NK-92 treated with Interleukin-12 subunit alpha and Interleukin-12 subunit beta, amount 100 ng/mL, for 24 hours (cell line): ENCODE measurements around the gene CRY2.

ENCODE experiments used
- DNase-seq: peaks from one replicate; lab custom pipeline; 2025; lab: John Stamatoyannopoulos, UW

Gene CRY2

GRCh38 chr11:45930951-45931570 lies 83.8 kb downstream of the CRY2 start:
- DNase-seq = no peak

- DNase-seq = no peak
These were observed 84.5 kb downstream of the CRY2 start for GRCh38 chr11:45931739-45932138.

GRCh38 chr11:45932217-45932616 lies 84.9 kb downstream of the CRY2 start:
- DNase-seq = no peak
